HAP-1 (cell line): ENCODE measurements around the gene SERPINB6.
A peak's percentile ranks its signal among the peaks of the same experiment; 100 is the strongest.
"Not testable (repeated sequence)": the region's sequence is repeated elsewhere in the genome, so short reads cannot be mapped to it uniquely, and the experiment has no call there.

ENCODE experiments used
- DNase-seq, 2 experiments: peaks; one replicate each; pipeline ENCODE4 v3.0.0-alpha.2; 2016 to 2020; ENCODE audit warnings: low spot score in 2 of 2
- H3K27me3 ChIP-seq: fragments of 250-450 bp; sonication (Bioruptor Pico); 2 replicates; pipeline ENCODE4 v1.5.1; 2020; ENCODE audit warnings: low read depth, mild to moderate bottlenecking, moderate library complexity
- H3K36me3 ChIP-seq: fragments of 250-450 bp; sonication (Bioruptor Pico); replicated peaks from 2 replicates; pipeline ENCODE4 v1.5.1; 2020; ENCODE audit warnings: mild to moderate bottlenecking
- H3K4me1 ChIP-seq: fragments of 250-450 bp; sonication (Bioruptor Pico); 2 replicates; pipeline ENCODE4 v1.5.1; 2020; ENCODE audit warnings: mild to moderate bottlenecking
- H3K4me3 ChIP-seq: fragments of 250-450 bp; sonication (Bioruptor Pico); 2 replicates; pipeline ENCODE4 v1.5.1; 2020; ENCODE audit warnings: mild to moderate bottlenecking, moderate library complexity
- H3K9me3 ChIP-seq: fragments of 250-450 bp; sonication (Bioruptor Pico); 2 replicates; pipeline ENCODE4 v1.5.1; 2020; ENCODE audit warnings: mild to moderate bottlenecking, moderate library complexity
- in situ Hi-C: fragments of 300-500 bp; cut with MboI; formaldehyde crosslinking; loops from 3 replicates; pipeline ENCODE4 v1.14.3; 2020; ENCODE audit warnings: low sequenced_read_pairs, inconsistent platforms, mixed read lengths

The SERPINB6 gene

DNA sequence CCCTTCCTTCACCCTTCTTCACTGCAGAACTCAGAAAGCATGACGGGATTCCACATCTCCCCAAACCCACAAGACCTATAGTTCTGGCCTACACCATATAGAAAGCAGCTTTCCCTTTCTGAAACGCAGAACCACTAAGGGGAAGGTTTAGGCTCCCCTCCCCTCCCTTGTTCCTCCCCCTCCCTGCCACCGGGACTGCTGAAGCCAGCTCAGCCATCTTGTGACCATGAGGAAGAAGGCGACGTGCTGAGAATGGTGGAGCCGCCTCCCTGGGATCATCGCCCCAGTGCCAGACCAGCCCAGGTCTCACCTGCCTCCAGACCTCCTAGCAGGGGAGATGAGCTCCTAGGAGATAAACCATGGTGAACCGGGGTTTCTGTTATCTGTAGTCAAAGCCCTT lies 19.6 kb downstream of the SERPINB6 start:
- Histone ChIP-seq H3K36me3 (peaks cover 17% of the 10 kb centered on the region), H3K4me3 (no peak overlapping the region), H3K4me1 (peaks cover 6% of the 10 kb centered on the region), H3K9me3 (no peaks in the 10 kb centered on the region), H3K27me3 (no peaks in the 10 kb centered on the region)
- in situ Hi-C loops = no loop called here
- no peak for DNase-seq

GRCh38 chr6:2950713-2951112 lies 20.7 kb downstream of the SERPINB6 start:
- Histone ChIP-seq H3K27me3 (no peaks in the 10 kb centered on the region), H3K4me1 (peaks cover 6% of the 10 kb centered on the region), H3K36me3 (peaks cover 17% of the 10 kb centered on the region), H3K9me3 (no peaks in the 10 kb centered on the region), H3K4me3 (no peak overlapping the region)
- DNase-seq = no peak
- in situ Hi-C loops = no loop called here

DNA sequence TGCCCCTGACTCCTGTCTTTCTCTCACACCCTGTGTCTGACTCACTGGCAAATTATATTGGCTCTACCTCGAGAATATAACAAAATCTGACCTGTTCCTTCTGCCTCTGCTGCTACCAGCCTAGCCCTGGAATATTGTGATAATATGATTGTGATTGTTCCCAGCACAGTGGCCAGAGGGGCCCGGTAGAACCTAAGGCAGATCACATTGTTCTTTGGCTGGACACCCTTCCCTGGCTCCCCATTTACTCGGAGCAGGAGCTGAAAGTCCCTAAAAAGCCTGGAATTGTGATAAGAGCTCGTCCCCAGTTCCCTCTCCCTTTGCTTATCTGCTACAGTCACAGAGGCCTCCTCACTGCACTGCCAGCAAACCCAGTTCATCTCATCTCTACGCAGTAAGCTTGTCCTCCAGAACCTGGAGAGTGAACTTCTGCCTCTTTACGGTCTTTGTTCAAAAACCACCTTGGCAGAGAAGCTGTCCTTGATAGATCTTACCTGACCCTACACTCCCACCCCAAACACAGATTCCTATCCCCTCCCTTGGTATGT lies 21.8 kb downstream of the SERPINB6 start:
- Histone ChIP-seq H3K4me1 (peaks cover 16% of the 10 kb centered on the region), H3K36me3 (peaks cover 17% of the 10 kb centered on the region), H3K27me3 (no peaks in the 10 kb centered on the region), H3K4me3 (no peak overlapping the region), H3K9me3 (no peaks in the 10 kb centered on the region)
- DNase-seq = no peak
- in situ Hi-C loops = no loop called here

DNA sequence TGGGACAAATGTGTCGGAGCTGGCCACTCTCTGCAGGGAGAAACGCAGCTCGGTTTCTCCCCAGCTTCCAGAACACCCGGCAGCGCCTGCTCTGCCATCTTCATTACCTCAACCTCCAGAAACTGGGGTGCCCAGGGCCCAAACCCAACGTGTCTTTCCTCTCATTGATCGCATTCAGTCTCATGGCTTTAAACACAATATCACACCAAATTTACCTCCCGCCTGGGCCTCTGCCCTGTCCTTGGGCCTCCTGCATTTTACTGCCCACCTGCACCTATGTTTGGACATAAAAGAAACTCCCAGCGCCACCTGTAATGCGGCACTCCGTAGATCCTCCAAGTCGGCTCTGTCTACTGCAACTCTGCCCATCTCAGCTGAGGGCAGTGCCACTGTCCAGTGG lies 22.2 kb downstream of the SERPINB6 start:
- in situ Hi-C loops = no loop called here
- Histone ChIP-seq H3K4me1 (peaks cover 21% of the 10 kb centered on the region), H3K27me3 (no peaks in the 10 kb centered on the region), H3K9me3 (no peaks in the 10 kb centered on the region), H3K4me3 (no peak overlapping the region), H3K36me3 (peaks cover 14% of the 10 kb centered on the region)
- DNase-seq = no peak

DNA sequence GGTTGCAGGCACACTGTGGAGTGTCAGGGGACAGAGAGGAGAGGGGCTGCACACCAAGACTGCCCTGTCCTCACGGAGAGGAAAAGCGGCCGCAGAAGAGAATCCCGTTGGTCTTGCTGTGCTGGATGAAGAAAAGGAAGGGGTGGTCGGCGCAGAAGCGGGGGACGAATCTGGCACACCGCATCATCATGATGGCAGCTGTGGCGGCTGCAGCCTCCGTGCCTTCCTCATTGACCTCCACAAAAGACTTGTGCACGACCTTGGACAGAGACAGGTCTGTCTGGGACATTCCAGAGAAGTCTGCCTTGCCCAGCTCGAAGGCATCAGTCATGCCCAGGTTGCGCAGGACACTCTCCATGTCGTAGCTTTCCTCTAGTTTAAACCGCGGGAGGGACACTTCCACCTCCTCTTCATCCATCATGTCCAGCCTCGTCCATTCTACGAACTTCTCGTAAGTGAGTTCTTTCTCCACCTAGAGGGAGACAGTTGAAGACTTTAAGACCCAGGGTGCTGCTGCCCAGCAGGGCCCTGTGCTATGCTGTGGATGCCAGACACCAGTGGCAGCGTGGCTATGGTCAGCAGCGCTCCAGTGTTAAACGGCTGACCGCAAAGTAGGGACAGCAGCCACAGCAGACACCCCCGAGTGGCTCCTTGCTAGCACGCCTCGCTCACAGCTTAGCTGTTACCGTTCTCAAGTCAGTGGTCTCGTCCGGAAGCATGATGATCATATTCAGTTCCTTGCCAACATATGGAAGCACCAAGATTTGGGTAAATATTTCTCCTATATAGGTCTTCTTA lies 22.9 kb downstream of the SERPINB6 start:
- DNase-seq = no peak
- H3K36me3 ChIP-seq = peaks cover 13% of the 10 kb centered on the region
- H3K4me3 ChIP-seq = no peak overlapping the region
- in situ Hi-C loops = no loop called here
- no peaks in the 10 kb centered on the region for H3K9me3 ChIP-seq
- H3K4me1 ChIP-seq = peaks cover 28% of the 10 kb centered on the region
- H3K27me3 ChIP-seq = no peaks in the 10 kb centered on the region

DNA sequence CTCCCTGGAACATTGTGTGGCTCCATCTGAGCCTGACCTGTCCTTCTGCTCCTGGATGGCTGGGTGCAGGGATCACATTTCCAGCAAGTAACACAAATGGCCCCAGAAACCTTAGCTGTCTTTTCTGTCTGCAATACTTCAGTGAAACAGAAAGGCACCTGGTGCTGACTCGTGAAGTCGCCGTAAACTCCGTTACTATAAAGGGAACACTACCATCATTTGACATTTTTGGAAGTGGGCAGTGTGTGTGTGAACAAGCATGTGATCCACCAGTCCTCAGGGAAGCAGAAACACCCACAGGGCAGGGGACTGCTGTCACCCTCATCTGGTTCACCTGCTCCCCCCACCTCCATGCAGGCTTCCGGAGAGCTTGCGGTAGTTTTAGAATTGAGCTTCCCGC lies 23.9 kb downstream of the SERPINB6 start:
- Histone ChIP-seq H3K4me3 (no peak overlapping the region), H3K9me3 (no peaks in the 10 kb centered on the region), H3K4me1 (peaks cover 30% of the 10 kb centered on the region), H3K36me3 (peaks cover 8% of the 10 kb centered on the region), H3K27me3 (no peaks in the 10 kb centered on the region)
- DNase-seq = no peak
- in situ Hi-C loops = no loop called here

- H3K4me3 ChIP-seq = no peak overlapping the region
- in situ Hi-C loops = no loop called here
- no peaks in the 10 kb centered on the region for H3K9me3 ChIP-seq
- DNase-seq = no peak
- peaks cover 8% of the 10 kb centered on the region for H3K36me3 ChIP-seq
- H3K27me3 ChIP-seq = no peaks in the 10 kb centered on the region
- H3K4me1 ChIP-seq = peaks cover 33% of the 10 kb centered on the region
Observed at GRCh38 chr6:2945153-2945452, 26.3 kb downstream of the SERPINB6 start.

DNA sequence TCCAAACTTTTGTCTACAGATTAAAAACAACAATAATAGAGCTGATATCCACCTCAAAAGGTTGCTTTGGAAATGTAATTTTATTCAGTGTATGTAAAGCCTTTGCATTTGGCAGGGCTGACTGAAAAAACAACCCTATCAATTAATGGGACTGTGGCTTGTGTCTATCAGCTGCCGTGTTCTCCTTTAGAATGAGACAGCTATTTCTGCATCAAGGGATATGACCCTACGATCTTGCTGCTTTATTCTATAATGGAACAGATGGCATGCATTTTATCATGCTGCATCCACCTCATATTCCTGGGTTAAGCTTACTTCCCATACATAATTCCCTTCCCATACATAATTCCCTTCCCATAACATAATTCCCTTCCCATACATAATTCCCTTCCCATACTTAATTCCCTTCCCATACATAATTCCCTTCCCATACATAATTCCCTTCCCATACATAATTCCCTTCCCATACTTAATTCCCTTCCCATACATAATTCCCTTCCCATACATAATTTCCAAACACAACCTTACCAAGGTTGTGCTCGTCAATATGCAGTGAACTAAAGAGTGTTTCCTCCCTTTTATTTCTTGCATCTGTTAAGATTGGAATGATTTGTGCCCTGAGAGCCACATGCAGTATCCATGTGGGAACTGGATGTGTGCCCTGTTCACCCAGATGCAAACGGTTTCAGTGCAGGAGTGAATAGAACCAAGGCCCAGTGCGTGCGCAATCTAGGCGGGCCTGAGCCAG lies 26.8 kb downstream of the SERPINB6 start:
- in situ Hi-C loops = no loop called here
- DNase-seq = peak; percentile 60 to 92
- no peaks in the 10 kb centered on the region for H3K9me3 ChIP-seq
- peaks cover 33% of the 10 kb centered on the region for H3K4me1 ChIP-seq
- H3K4me3 ChIP-seq = no peak overlapping the region
- no peaks in the 10 kb centered on the region for H3K27me3 ChIP-seq
- H3K36me3 ChIP-seq = peaks cover 8% of the 10 kb centered on the region

DNA sequence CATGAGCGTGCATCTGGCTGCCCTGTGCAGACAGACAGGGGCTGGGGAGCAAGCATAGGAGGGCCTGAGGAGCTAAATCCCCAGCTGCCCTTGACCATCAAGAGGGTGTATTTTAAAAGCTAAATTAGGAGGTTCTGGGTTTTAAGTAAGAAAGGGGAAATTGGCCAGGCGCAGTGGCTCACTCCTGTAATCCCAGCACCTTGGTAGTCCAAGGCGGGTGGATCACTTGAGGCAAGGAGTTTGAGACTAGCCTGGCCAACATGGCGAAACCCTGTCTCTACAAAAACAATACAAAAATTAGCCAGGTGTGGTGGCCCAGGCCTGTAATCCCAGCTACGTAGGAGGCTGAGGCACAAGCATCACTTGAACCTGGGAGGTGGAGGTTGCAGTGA lies 27.8 kb downstream of the SERPINB6 start:
- no peak for DNase-seq
- Histone ChIP-seq H3K9me3 (no peaks in the 10 kb centered on the region), H3K27me3 (no peaks in the 10 kb centered on the region), H3K36me3 (peaks cover 3% of the 10 kb centered on the region), H3K4me3 (no peak overlapping the region), H3K4me1 (peaks cover 33% of the 10 kb centered on the region)
- in situ Hi-C loops = no loop called here

- Histone ChIP-seq H3K27me3 (no peaks in the 10 kb centered on the region), H3K9me3 (no peaks in the 10 kb centered on the region), H3K36me3 (no peaks in the 10 kb centered on the region; the same call in 1 of the 2 replicates), H3K4me1 (peaks cover 33% of the 10 kb centered on the region), H3K4me3 (no peak overlapping the region)
- in situ Hi-C loops = no loop called here
- DNase-seq = no peak
Observed at GRCh38 chr6:2942914-2943563, 28.3 kb downstream of the SERPINB6 start.

- H3K27me3 ChIP-seq, H3K36me3 ChIP-seq, in situ Hi-C loops, H3K4me3 ChIP-seq, DNase-seq, H3K9me3 ChIP-seq: not testable (repeated sequence)
- H3K4me1 ChIP-seq = peaks cover 33% of the 10 kb centered on the region
Observed at GRCh38 chr6:2942116-2942515, 29.3 kb downstream of the SERPINB6 start.

- in situ Hi-C loops = no loop called here
Observed at GRCh38 chr6:2940851-2941250, 30.5 kb downstream of the SERPINB6 start.

GRCh38 chr6:2940010-2940850 lies 31.1 kb downstream of the SERPINB6 start:
- H3K9me3 ChIP-seq = no peaks in the 10 kb centered on the region
- no peak overlapping the region for H3K4me3 ChIP-seq
- H3K36me3 ChIP-seq = no peaks in the 10 kb centered on the region
- H3K27me3 ChIP-seq = no peaks in the 10 kb centered on the region
- peaks cover 29% of the 10 kb centered on the region for H3K4me1 ChIP-seq
- in situ Hi-C loops = no loop called here
- DNase-seq = peak in 1 of 2 experiments; percentile 47

More at GRCh38 chr6:2940851-2941250, 30.5 kb downstream of the SERPINB6 start:
- no peaks in the 10 kb centered on the region for H3K27me3 ChIP-seq
- H3K9me3 ChIP-seq = no peaks in the 10 kb centered on the region
- no peak overlapping the region for H3K4me3 ChIP-seq
- DNase-seq = no peak
- H3K4me1 ChIP-seq = peaks cover 33% of the 10 kb centered on the region
- H3K36me3 ChIP-seq = no peaks in the 10 kb centered on the region
